HepG2 (cell line): Measurements from ENCODE around the gene GNAT3. TPM values are rescaled to one million over a fixed set of nuclear protein-coding genes. Genes with fewer than 3 reads are reported as not detected.

Experiments used
- ZBTB37 ChIP-seq: sonication (generic); formaldehyde crosslinking; IDR thresholded peaks from 2 replicates; pipeline ENCODE4 v1.4.0; 2020; ENCODE audit warnings: mild to moderate bottlenecking, missing genetic modification reagents
- ZNF646 ChIP-seq: sonication (generic); formaldehyde crosslinking; IDR thresholded peaks from 2 replicates; pipeline ENCODE4 v1.9.0; 2021; ENCODE audit warnings: mild to moderate bottlenecking, missing genetic modification reagents
- ZNF83 ChIP-seq: sonication (generic); formaldehyde crosslinking; IDR thresholded peaks from 2 replicates; pipeline ENCODE4 v1.4.0; 2020; ENCODE audit warnings: missing genetic modification reagents, mild to moderate bottlenecking, borderline replicate concordance
- polyA plus RNA-seq, 8 experiments: library from polyadenylated mRNA; depleted of rRNA in 3 of 8; stranded (reverse) in 7 of 8; unstranded in 1 of 8; fragments of >200 nt; fragmentation: Illumina TruSeq in 4 of 8; extraction: Trizol in 4 of 8; gene quantifications; 2 replicates each; pipeline versions ENCODE4 v1.2.1 to v1.2.3, GENCODE V29; 2011 to 2016; ENCODE audit warnings: low read depth in 4 of 8, missing spikeins in 1 of 8, mixed read lengths in 1 of 8; ENCODE audit not compliant: insufficient read depth in 1 of 8
- total RNA-seq, 5 experiments: library from RNA; depleted of rRNA; stranded (reverse); fragments of >200 nt; fragmentation: Illumina TruSeq; extraction: Trizol; gene quantifications; 2 replicates each; pipeline ENCODE4 v1.2.3, GENCODE V29; 2016; ENCODE audit warnings: low read depth in 1 of 5
- TF ChIP-seq, protein P1 (sequence below): sonication (generic); formaldehyde crosslinking; conservative IDR thresholded peaks from 2 replicates; pipeline ENCODE4 v1.4.0; 2020; ENCODE audit warnings: mild to moderate bottlenecking, missing genetic modification reagents, moderate library complexity

Gene GNAT3
- total and polyA plus RNA-seq, 2 of the 13 experiments (the other 11 are each of a cell fraction or from before 2014, with no cell fraction given), result not detected

- TF ChIP-seq ZNF646 (CRISPR knock-in tag), result no peak
- no peak for TF ChIP-seq ZBTB37 (CRISPR knock-in tag)
- TF ChIP-seq, protein P1, sequence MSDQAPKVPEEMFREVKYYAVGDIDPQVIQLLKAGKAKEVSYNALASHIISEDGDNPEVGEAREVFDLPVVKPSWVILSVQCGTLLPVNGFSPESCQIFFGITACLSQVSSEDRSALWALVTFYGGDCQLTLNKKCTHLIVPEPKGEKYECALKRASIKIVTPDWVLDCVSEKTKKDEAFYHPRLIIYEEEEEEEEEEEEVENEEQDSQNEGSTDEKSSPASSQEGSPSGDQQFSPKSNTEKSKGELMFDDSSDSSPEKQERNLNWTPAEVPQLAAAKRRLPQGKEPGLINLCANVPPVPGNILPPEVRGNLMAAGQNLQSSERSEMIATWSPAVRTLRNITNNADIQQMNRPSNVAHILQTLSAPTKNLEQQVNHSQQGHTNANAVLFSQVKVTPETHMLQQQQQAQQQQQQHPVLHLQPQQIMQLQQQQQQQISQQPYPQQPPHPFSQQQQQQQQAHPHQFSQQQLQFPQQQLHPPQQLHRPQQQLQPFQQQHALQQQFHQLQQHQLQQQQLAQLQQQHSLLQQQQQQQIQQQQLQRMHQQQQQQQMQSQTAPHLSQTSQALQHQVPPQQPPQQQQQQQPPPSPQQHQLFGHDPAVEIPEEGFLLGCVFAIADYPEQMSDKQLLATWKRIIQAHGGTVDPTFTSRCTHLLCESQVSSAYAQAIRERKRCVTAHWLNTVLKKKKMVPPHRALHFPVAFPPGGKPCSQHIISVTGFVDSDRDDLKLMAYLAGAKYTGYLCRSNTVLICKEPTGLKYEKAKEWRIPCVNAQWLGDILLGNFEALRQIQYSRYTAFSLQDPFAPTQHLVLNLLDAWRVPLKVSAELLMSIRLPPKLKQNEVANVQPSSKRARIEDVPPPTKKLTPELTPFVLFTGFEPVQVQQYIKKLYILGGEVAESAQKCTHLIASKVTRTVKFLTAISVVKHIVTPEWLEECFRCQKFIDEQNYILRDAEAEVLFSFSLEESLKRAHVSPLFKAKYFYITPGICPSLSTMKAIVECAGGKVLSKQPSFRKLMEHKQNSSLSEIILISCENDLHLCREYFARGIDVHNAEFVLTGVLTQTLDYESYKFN, result no peak
- TF ChIP-seq ZNF83 (CRISPR knock-in tag), result no peak
Observed at GRCh38 chr7:80443325-80443724, 68.5 kb downstream of the GNAT3 start (continued).
